ENCODE results near the gene TOM1L2.

The TOM1L2 gene

GRCh38 chr17:18015593-18015992 is 43.4 kb upstream of the TOM1L2 start:
- TF ChIP-seq CTCF (IDR thresholded peaks at IDR 0.05; ENCODE audit: extremely low read depth, missing control alignments) = no peak
- no peak for DNase-seq (ENCODE audit: low spot score)

GRCh38 chr17:18014006-18014405 is 41.8 kb upstream of the TOM1L2 start:
- DNase-seq (ENCODE audit: low spot score) = no peak
- no peak for TF ChIP-seq CTCF (IDR thresholded peaks at IDR 0.05; ENCODE audit: extremely low read depth, missing control alignments)

- no peak for TF ChIP-seq CTCF (IDR thresholded peaks at IDR 0.05; ENCODE audit: extremely low read depth, missing control alignments)
- no peak for DNase-seq (ENCODE audit: low spot score)
Measured at GRCh38 chr17:18011286-18011685, 39.1 kb upstream of the TOM1L2 start.

GRCh38 chr17:18009609-18010420 is 37.6 kb upstream of the TOM1L2 start:
- no peak for DNase-seq (ENCODE audit: low spot score)
- no peak for TF ChIP-seq CTCF (IDR thresholded peaks at IDR 0.05; ENCODE audit: extremely low read depth, missing control alignments)

- no peak for DNase-seq (ENCODE audit: low spot score)
- no peak for TF ChIP-seq CTCF (IDR thresholded peaks at IDR 0.05; ENCODE audit: extremely low read depth, missing control alignments)
Measured at GRCh38 chr17:18008496-18009268, 36.5 kb upstream of the TOM1L2 start.

- no peak for DNase-seq (ENCODE audit: low spot score)
Measured at GRCh38 chr17:18006495-18007239, 34.5 kb upstream of the TOM1L2 start.

More at GRCh38 chr17:18006495-18007239, 34.5 kb upstream of the TOM1L2 start:
- no peak for TF ChIP-seq CTCF (IDR thresholded peaks at IDR 0.05; ENCODE audit: extremely low read depth, missing control alignments)

Data from GM20000 (cell line).